GM18907 (cell line): ENCODE results near the gene ELAC1.
A peak's percentile ranks its signal among the peaks of the same experiment; 100 is the strongest.
"Not testable (repeated sequence)": the region's sequence is repeated elsewhere in the genome, so short reads cannot be mapped to it uniquely, and the experiment has no call there.

Experiments
- ATAC-seq: cut with Tn5 transposase; IDR thresholded peaks from one replicate; pipeline ENCODE4 v1.9.1; 2021; ENCODE audit warnings: mild to moderate bottlenecking, moderate library complexity; ENCODE audit not compliant: unreplicated experiment

Gene ELAC1

DNA sequence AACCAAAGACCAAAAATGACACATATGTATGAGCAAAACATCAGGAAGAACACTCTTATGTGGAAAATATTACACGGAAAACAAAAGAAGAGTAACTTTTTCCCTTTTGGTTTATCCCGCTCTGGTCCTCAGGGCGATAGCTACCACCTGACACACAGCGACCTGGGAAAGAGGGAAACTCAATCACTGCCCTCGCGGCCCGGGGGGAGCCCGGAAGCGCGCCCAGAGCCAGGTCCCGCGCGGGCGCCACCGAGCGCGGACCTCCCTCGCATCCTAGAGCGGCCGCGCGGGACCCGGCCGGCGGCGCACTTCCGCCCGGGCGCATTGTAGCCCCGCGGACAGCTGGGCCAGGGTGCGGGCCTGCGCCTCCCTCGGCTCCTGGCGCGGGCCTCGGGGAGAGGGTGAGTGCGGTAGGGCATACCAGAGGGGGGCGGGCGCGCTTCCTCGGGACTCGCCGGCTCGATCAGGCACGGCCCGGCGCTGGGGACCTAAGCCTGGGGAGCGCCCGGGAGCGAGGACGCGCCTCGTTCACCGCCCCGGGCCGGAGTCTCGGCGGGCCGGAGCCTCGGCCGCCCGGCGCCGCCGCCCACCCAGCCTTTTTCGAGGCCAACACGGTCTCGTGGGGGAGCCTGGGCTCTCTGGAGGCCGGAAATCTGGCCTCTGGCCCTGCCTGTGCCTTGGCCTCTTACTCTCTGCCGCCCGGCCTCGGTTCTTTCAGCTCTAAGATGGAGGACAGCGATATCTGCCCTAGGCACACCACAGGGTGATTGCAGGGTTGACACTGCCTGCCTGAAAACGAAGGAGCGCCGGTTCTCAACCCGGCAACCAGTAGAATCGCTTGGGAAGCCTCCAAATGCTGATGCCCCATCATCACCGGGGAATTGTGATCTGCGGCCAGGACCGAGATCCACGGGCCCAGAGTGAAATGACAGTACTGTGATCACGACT, at the start of gene ELAC1:
ELAC1 (plus strand) TSS at position 327 of the 948 bp plus-strand sequence. CDS start 6,365 bp downstream, outside the sequence.
- peak; percentile 96 for ATAC-seq

DNA sequence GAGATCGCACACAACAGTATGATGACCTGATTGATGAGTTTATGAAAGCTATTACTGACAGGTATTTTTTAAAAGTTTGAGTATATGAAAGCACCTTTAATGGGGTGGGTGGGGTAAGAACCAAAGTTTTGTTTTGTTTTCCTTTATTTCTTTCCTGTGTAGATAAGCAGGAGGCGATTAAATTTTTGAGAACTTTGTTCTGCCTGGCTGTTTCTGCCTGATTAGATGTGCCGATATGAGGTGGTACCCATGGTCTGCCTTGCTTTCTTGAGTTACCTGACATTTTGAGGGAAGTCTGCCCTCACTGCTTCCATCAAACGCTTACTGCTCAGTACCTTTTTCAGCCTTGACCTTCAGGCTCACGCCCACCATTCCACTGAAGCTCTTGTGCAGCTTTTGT, 49.7 kb upstream of the ELAC1 start:
- ATAC-seq, result no peak

- no peak for ATAC-seq
These were observed 43.5 kb upstream of the ELAC1 start for GRCh38 chr18:50924372-50924771.

DNA sequence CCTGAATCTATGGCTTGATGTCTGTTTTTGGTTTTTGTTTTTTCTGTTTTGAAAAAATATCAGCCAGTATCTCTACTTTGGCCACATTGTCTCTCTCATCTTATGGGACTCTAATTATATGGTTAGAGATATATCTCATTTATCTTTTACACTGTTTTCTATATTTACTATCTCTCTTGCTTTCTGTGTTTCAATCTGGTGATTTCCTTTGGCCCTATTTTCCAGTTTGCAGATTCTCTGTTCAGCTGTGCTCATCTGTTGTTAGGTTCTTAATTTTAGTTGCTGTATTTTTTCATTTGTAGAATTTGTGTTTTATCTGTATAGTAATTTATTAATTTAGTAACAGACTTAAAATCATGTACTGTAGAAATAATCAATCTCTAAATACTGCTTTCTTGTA, 41.3 kb upstream of the ELAC1 start:
- no peak for ATAC-seq

GRCh38 chr18:50928551-50928950, 39.3 kb upstream of the ELAC1 start:
- no peak for ATAC-seq

GRCh38 chr18:50933684-50934083, 34.2 kb upstream of the ELAC1 start:
- no peak for ATAC-seq

GRCh38 chr18:50934545-50935211, 33.2 kb upstream of the ELAC1 start:
- ATAC-seq, result no peak

DNA sequence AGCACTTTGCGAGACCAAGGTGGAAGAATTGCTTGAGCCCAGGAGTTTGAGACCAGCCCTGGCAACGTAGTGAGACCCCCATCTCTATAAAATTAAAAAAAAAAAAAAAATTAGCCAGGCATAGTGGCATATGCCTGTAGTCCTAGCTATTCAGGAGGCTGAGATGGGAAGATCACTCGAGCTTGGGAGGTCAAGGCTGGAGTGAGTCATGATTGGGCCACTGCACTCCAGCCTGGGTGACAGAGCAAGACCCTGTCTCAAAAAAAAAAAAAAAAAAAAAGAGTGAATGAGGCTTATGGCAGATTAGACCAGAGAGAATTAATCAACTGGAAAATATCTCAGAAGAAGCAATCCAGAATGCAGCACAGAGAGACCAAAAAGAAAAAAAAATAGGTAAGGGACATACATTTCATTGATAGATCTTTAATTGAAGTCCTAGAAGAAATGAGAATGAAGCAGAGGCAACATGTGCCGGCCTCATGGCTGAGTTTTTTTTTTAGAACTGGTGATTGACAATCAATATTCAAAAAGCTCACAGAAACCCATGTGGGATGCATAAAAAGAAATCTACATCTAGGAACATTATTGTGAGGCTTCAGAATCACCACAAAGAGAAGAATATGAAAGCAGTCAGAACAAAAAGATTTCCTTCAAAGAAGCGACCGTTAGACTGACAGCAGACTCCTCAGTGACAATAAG, 32.2 kb upstream of the ELAC1 start:
- ATAC-seq, result no peak

DNA sequence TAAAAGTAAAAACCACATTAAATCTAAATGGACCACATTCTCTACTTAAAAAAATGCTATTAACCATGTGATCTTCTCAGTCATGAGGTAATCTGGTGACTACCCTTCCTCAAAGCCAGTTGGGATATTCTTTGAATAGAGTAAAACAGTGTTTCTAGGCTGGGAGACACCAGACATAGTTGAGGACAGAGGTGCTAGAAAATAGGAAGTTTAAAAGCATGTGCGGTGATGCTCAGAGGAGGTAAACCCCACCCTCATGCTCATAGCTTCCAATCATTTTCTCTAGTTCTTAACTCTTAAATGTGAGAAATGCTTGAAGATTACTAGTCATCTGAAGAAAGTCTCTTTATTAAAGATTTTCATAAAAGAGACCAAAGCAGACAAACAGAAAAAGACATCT, 30.7 kb upstream of the ELAC1 start:
- ATAC-seq, result no peak

DNA sequence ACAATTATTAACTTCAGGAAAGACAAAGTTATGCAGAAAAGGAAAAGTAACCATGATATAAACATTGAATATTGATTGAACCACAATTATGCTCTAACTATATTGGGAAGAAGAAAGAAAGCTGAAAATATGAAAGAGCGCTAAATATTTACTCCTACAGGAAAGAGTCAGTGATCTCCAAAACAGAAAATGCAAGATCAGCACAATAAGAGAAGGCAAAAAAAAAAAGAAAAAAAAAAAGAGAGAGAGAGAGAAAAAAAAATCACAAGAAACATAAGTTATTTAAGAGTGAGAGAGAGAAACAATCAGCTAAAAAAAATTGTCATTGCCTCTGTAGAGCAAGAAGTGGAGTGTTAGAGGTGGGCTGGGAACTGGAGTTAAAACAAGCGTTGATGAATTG, 28.9 kb upstream of the ELAC1 start:
- no peak for ATAC-seq

GRCh38 chr18:50944245-50944932, 23.5 kb upstream of the ELAC1 start:
- ATAC-seq, result no peak

- ATAC-seq, result not testable (repeated sequence)
These were observed 21.9 kb upstream of the ELAC1 start for GRCh38 chr18:50945918-50946317.

- no peak for ATAC-seq
These were observed 19.9 kb upstream of the ELAC1 start for GRCh38 chr18:50947899-50948298.

DNA sequence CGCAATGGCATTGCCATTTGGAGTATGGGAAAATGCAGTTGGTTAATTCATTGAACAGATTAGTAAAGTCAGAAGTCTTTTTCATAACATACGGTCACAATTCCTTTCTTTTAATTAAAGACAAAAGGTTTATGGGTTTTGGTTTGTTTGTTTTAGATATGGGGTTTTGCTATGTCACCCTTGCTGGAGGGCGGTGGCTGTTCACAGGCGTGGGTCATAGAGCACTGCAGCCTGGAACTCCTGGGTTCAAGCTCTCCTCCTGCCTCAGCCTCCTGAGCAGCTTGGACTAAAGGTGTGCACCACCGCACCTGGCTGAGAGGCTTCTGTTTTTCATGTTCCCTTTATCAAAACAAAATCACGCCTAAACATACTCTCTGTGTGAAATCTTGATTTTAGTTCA, 18.7 kb upstream of the ELAC1 start:
- no peak for ATAC-seq

GRCh38 chr18:50950626-50951025, 17.2 kb upstream of the ELAC1 start:
- no peak for ATAC-seq

GRCh38 chr18:50953822-50954221, 14.0 kb upstream of the ELAC1 start:
- no peak for ATAC-seq

GRCh38 chr18:50955253-50955652, 12.6 kb upstream of the ELAC1 start:
- ATAC-seq, result no peak

- ATAC-seq, result no peak
These were observed 11.7 kb upstream of the ELAC1 start for GRCh38 chr18:50956116-50956515.

GRCh38 chr18:50961974-50962373, 5.9 kb upstream of the ELAC1 start:
- no peak for ATAC-seq

GRCh38 chr18:50969448-50969847, 1.6 kb downstream of the ELAC1 start:
- ATAC-seq, result no peak

- no peak for ATAC-seq
These were observed 2.2 kb downstream of the ELAC1 start for GRCh38 chr18:50970006-50970405.
